Astrocyte (in vitro differentiated cells and primary cell): ENCODE measurements around the gene ADARB2. TPM values are rescaled to one million over a fixed set of nuclear protein-coding genes. Genes with fewer than 3 reads are reported as not detected.

Experiments
- DNase-seq: peaks from one replicate; pipeline ENCODE4 v3.0.0-alpha.2; 2010; ENCODE audit warnings: low read depth
- FAIRE-seq: peaks from 2 replicates; lab custom pipeline; 2011; peaks lifted over from hg19 to GRCh38; lab: Jason Lieb, UNC
- H2AFZ ChIP-seq: 2 replicates; pipeline ENCODE4 v1.6.0; 2012; ENCODE audit warnings: low read depth, low read length, inconsistent platforms
- H3K27ac ChIP-seq: 2 replicates; pipeline ENCODE4 v1.5.1; 2011; ENCODE audit warnings: low read depth, low read length, inconsistent platforms
- H3K27me3 ChIP-seq: 2 replicates; pipeline ENCODE4 v1.6.0; 2011; ENCODE audit warnings: low read length, inconsistent platforms; ENCODE audit not compliant: insufficient read depth
- H3K36me3 ChIP-seq: 2 replicates; pipeline ENCODE4 v1.5.1; 2011; ENCODE audit warnings: low read length, inconsistent platforms; ENCODE audit not compliant: insufficient read depth
- H3K4me1 ChIP-seq: 2 replicates; pipeline ENCODE4 v1.5.1; 2011; ENCODE audit warnings: low read length, inconsistent platforms; ENCODE audit not compliant: insufficient read depth
- H3K4me2 ChIP-seq: 2 replicates; pipeline ENCODE4 v1.6.0; 2012; ENCODE audit warnings: low read length, inconsistent platforms
- H3K4me3 ChIP-seq: 2 replicates; pipeline ENCODE4 v1.5.1; 2011; ENCODE audit warnings: low read depth, mild to moderate bottlenecking, low read length, inconsistent platforms; ENCODE audit not compliant: insufficient read depth
- H3K79me2 ChIP-seq: 2 replicates; pipeline ENCODE4 v1.6.0; 2012; ENCODE audit warnings: mild to moderate bottlenecking, low read length, inconsistent platforms; ENCODE audit not compliant: insufficient read depth
- H3K9ac ChIP-seq: 2 replicates; pipeline ENCODE4 v1.6.0; 2012; ENCODE audit warnings: mild to moderate bottlenecking, low read length, inconsistent platforms
- H3K9me3 ChIP-seq: 2 replicates; pipeline ENCODE4 v1.5.1; 2012; ENCODE audit warnings: low read depth, mild to moderate bottlenecking, low read length, inconsistent platforms; ENCODE audit not compliant: insufficient read depth
- H4K20me1 ChIP-seq: 2 replicates; pipeline ENCODE4 v1.6.0; 2012; ENCODE audit warnings: low read length, inconsistent platforms; ENCODE audit not compliant: insufficient read depth
- H3K27ac Mint-ChIP-seq: one replicate; pipeline ENCODE4 v1.8.0; 2021; ENCODE audit warnings: mild to moderate bottlenecking, mixed read lengths; ENCODE audit not compliant: unreplicated experiment
- H3K27me3 Mint-ChIP-seq: one replicate; pipeline ENCODE4 v1.8.0; 2021; ENCODE audit warnings: low read depth, mixed read lengths; ENCODE audit not compliant: unreplicated experiment
- H3K36me3 Mint-ChIP-seq: one replicate; pipeline ENCODE4 v1.8.0; 2021; ENCODE audit warnings: low read depth, mixed read lengths; ENCODE audit not compliant: unreplicated experiment
- H3K4me1 Mint-ChIP-seq: one replicate; pipeline ENCODE4 v1.8.0; 2021; ENCODE audit warnings: low read depth, mixed read lengths; ENCODE audit not compliant: unreplicated experiment
- H3K4me3 Mint-ChIP-seq: one replicate; pipeline ENCODE4 v1.8.0; 2021; ENCODE audit warnings: mild to moderate bottlenecking, moderate library complexity, mixed read lengths; ENCODE audit not compliant: unreplicated experiment
- H3K9me3 Mint-ChIP-seq: one replicate; pipeline ENCODE4 v1.8.0; 2021; ENCODE audit warnings: mild to moderate bottlenecking, mixed read lengths; ENCODE audit not compliant: unreplicated experiment
- CTCF ChIP-seq: IDR thresholded peaks from 2 replicates; pipeline ENCODE4 v1.5.1; 2011; ENCODE audit warnings: low read depth, mild to moderate bottlenecking, inconsistent platforms, low read length, moderate library complexity; ENCODE audit not compliant: insufficient read depth
- EZH2 ChIP-seq: IDR thresholded peaks from 2 replicates; pipeline ENCODE4 v1.6.1; 2012; ENCODE audit warnings: mild to moderate bottlenecking, low read length, inconsistent platforms; ENCODE audit not compliant: insufficient read depth
- total RNA-seq: library from RNA; stranded (reverse); gene quantifications from 2 replicates; pipeline ENCODE4 v1.2.1, GENCODE V29; 2021

The ADARB2 gene
- total RNA-seq, 1 donor from 2014 or later: 0.18 TPM

GRCh38 chr10:1762076-1762475, 24.8 kb upstream of the ADARB2 start:
- Histone ChIP-seq H4K20me1 (no peaks in the 10 kb centered on the region), H3K9ac (no peak overlapping the region), H3K36me3 (no peaks in the 10 kb centered on the region), H2AFZ (no peak overlapping the region), H3K79me2 (no peaks in the 10 kb centered on the region), H3K27me3 (no peaks in the 10 kb centered on the region), H3K4me3 (no peak overlapping the region), H3K27ac (no peak overlapping the region), H3K4me1 (no peaks in the 10 kb centered on the region), H3K4me2 (no peak overlapping the region), H3K9me3 (peaks cover 4% of the 10 kb centered on the region)
- DNase-seq: no peak
- Mint-ChIP-seq H3K9me3 (peaks cover 10% of the 10 kb centered on the region), H3K4me3 (no peak overlapping the region), H3K4me1 (no peaks in the 10 kb centered on the region), H3K36me3 (peaks cover 2% of the 10 kb centered on the region), H3K27ac (no peak overlapping the region), H3K27me3 (no peaks in the 10 kb centered on the region)
- FAIRE-seq: no peak
- TF ChIP-seq EZH2: no peak
- no peak for TF ChIP-seq CTCF

- DNase-seq (no peak), FAIRE-seq (no peak)
- Histone ChIP-seq H3K9ac (no peak overlapping the region), H3K27ac (no peak overlapping the region), H3K27me3 (no peaks in the 10 kb centered on the region), H2AFZ (no peak overlapping the region), H3K4me2 (no peak overlapping the region), H3K9me3 (peaks cover 2% of the 10 kb centered on the region), H3K79me2 (no peaks in the 10 kb centered on the region), H4K20me1 (no peaks in the 10 kb centered on the region), H3K4me1 (no peaks in the 10 kb centered on the region), H3K36me3 (no peaks in the 10 kb centered on the region), H3K4me3 (no peak overlapping the region)
- Mint-ChIP-seq H3K27me3 (peaks cover 2% of the 10 kb centered on the region), H3K27ac (no peak overlapping the region), H3K4me3 (no peak overlapping the region), H3K9me3 (peaks cover 20% of the 10 kb centered on the region), H3K4me1 (peaks cover 2% of the 10 kb centered on the region), H3K36me3 (no peaks in the 10 kb centered on the region)
- no peak for TF ChIP-seq EZH2
Observed at GRCh38 chr10:1754506-1755153, 17.3 kb upstream of the ADARB2 start.

GRCh38 chr10:1752153-1752552, 14.8 kb upstream of the ADARB2 start:
- H3K36me3 Mint-ChIP-seq: no peaks in the 10 kb centered on the region
- H3K27me3 Mint-ChIP-seq: peaks cover 2% of the 10 kb centered on the region
- no peak for DNase-seq
- Histone ChIP-seq H3K27me3 (no peaks in the 10 kb centered on the region), H3K4me1 (no peaks in the 10 kb centered on the region), H2AFZ (no peak overlapping the region), H3K9me3 (peaks cover 4% of the 10 kb centered on the region), H3K79me2 (no peaks in the 10 kb centered on the region), H4K20me1 (no peaks in the 10 kb centered on the region), H3K4me3 (no peak overlapping the region), H3K36me3 (no peaks in the 10 kb centered on the region), H3K27ac (no peak overlapping the region), H3K4me2 (no peak overlapping the region), H3K9ac (no peak overlapping the region)
- FAIRE-seq: no peak
- TF ChIP-seq CTCF (no peak), EZH2 (no peak)
- peaks cover 2% of the 10 kb centered on the region for H3K4me1 Mint-ChIP-seq
- peaks cover 18% of the 10 kb centered on the region for H3K9me3 Mint-ChIP-seq
- H3K27ac Mint-ChIP-seq: no peak overlapping the region
- H3K4me3 Mint-ChIP-seq: no peak overlapping the region
